IPS DF 6.9 (cell line): ENCODE data around the gene SMPX.

Experiments used
- DNase-seq: peaks from one replicate; pipeline ENCODE4 v3.0.0-alpha.2; 2013; ENCODE audit warnings: low read depth, low spot score
- H3K27ac ChIP-seq: one replicate; pipeline ENCODE4 v1.5.1; 2013; ENCODE audit warnings: low read length, control low read depth
- H3K27me3 ChIP-seq: 2 replicates; pipeline ENCODE4 v1.6.1; 2013; ENCODE audit warnings: mild to moderate bottlenecking, low read length; ENCODE audit not compliant: control insufficient read depth, insufficient read depth
- H3K36me3 ChIP-seq: 2 replicates; pipeline ENCODE4 v1.6.1; 2013; ENCODE audit warnings: low read length; ENCODE audit not compliant: control insufficient read depth, insufficient read depth
- H3K4me1 ChIP-seq: 2 replicates; pipeline ENCODE4 v1.6.1; 2013; ENCODE audit warnings: low read length; ENCODE audit not compliant: control insufficient read depth, insufficient read depth
- H3K4me3 ChIP-seq: 2 replicates; pipeline ENCODE4 v1.5.1; 2013; ENCODE audit warnings: mild to moderate bottlenecking, low read length
- H3K9me3 ChIP-seq: 2 replicates; pipeline ENCODE4 v1.6.1; 2013; ENCODE audit warnings: low read length, inconsistent platforms; ENCODE audit not compliant: control insufficient read depth, insufficient read depth
- WGBS: extraction: QIAGEN DNeasy Blood & Tissue Kit; methylation state at CpG from one replicate; pipeline ENCODE4 v1.1.7; 2013; ENCODE audit warnings: mixed read lengths, missing lambda C conversion rate; ENCODE audit not compliant: insufficient read length, insufficient coverage; 5-methylcytosine and 5-hydroxymethylcytosine counted together

The SMPX gene

GRCh38 chrX:21757960-21758359, at the start of gene SMPX:
Gene SMPX (minus strand): TSS chrX:21758116. CDS start chrX:21754290, 3,826 bp downstream.
- WGBS, result no CpG with 5 or more reads among the region's 12 CpGs
- Histone ChIP-seq H3K9me3 (no peaks in the 10 kb centered on the region), H3K4me3 (no peak within 1 kb of the TSS), H3K36me3 (no peaks in the 10 kb centered on the region), H3K27ac (no peak within 1 kb of the TSS), H3K4me1 (no peaks in the 10 kb centered on the region), H3K27me3 (no peaks in the 10 kb centered on the region)
- DNase-seq, result no peak

GRCh38 chrX:21806691-21807090, 48.8 kb upstream of the SMPX start:
- Histone ChIP-seq H3K27ac (no peak overlapping the region), H3K27me3 (no peaks in the 10 kb centered on the region), H3K36me3 (no peaks in the 10 kb centered on the region), H3K9me3 (no peaks in the 10 kb centered on the region), H3K4me1 (no peaks in the 10 kb centered on the region), H3K4me3 (no peak overlapping the region)
- no peak for DNase-seq

- no peaks in the 10 kb centered on the region for H3K9me3 ChIP-seq
- no peaks in the 10 kb centered on the region for H3K27me3 ChIP-seq
- no peaks in the 10 kb centered on the region for H3K4me1 ChIP-seq
- no peak overlapping the region for H3K4me3 ChIP-seq
- DNase-seq, result no peak
- H3K36me3 ChIP-seq, result no peaks in the 10 kb centered on the region
- H3K27ac ChIP-seq, result no peak overlapping the region
Measured at GRCh38 chrX:21802839-21803238, 44.9 kb upstream of the SMPX start.

GRCh38 chrX:21802054-21802670, 44.2 kb upstream of the SMPX start:
- H3K4me1 ChIP-seq, result no peaks in the 10 kb centered on the region
- no peaks in the 10 kb centered on the region for H3K36me3 ChIP-seq
- H3K9me3 ChIP-seq, result no peaks in the 10 kb centered on the region
- WGBS, result no CpG with 5 or more reads among the region's 7 CpGs
- no peak overlapping the region for H3K4me3 ChIP-seq
- H3K27me3 ChIP-seq, result no peaks in the 10 kb centered on the region
- H3K27ac ChIP-seq, result no peak overlapping the region
- DNase-seq, result no peak

- no peaks in the 10 kb centered on the region for H3K36me3 ChIP-seq
- no CpG with 5 or more reads among the region's 1 CpG for whole genome bisulfite sequencing
- no peak for DNase-seq
Measured at GRCh38 chrX:21800344-21800770, 42.4 kb upstream of the SMPX start.

GRCh38 chrX:21799767-21800166, 41.9 kb upstream of the SMPX start:
- no peaks in the 10 kb centered on the region for H3K4me1 ChIP-seq
- no peaks in the 10 kb centered on the region for H3K36me3 ChIP-seq
- no peak overlapping the region for H3K27ac ChIP-seq
- no peak for DNase-seq
- H3K9me3 ChIP-seq, result no peaks in the 10 kb centered on the region
- H3K27me3 ChIP-seq, result no peaks in the 10 kb centered on the region
- WGBS, result no CpG with 5 or more reads among the region's 6 CpGs
- H3K4me3 ChIP-seq, result no peak overlapping the region

More at GRCh38 chrX:21800344-21800770, 42.4 kb upstream of the SMPX start:
- no peaks in the 10 kb centered on the region for H3K4me1 ChIP-seq
- H3K27me3 ChIP-seq, result no peaks in the 10 kb centered on the region
- H3K9me3 ChIP-seq, result no peaks in the 10 kb centered on the region
- H3K27ac ChIP-seq, result no peak overlapping the region
- no peak overlapping the region for H3K4me3 ChIP-seq

- Histone ChIP-seq H3K9me3 (no peaks in the 10 kb centered on the region), H3K4me1 (no peaks in the 10 kb centered on the region), H3K4me3 (no peak overlapping the region), H3K27me3 (no peaks in the 10 kb centered on the region), H3K27ac (no peak overlapping the region), H3K36me3 (no peaks in the 10 kb centered on the region)
- DNase-seq, result no peak
- WGBS, result no CpG with 5 or more reads among the region's 6 CpGs
Measured at GRCh38 chrX:21798677-21799219, 40.8 kb upstream of the SMPX start.

GRCh38 chrX:21781976-21782375, 24.1 kb upstream of the SMPX start:
- Histone ChIP-seq H3K27ac (no peak overlapping the region), H3K27me3 (no peaks in the 10 kb centered on the region), H3K4me1 (no peaks in the 10 kb centered on the region), H3K4me3 (no peak overlapping the region), H3K36me3 (no peaks in the 10 kb centered on the region), H3K9me3 (no peaks in the 10 kb centered on the region)
- no CpG with 5 or more reads among the region's 1 CpG for WGBS
- no peak for DNase-seq

- H3K4me3 ChIP-seq, result no peak overlapping the region
- no peaks in the 10 kb centered on the region for H3K9me3 ChIP-seq
- no peak for DNase-seq
- H3K27me3 ChIP-seq, result no peaks in the 10 kb centered on the region
- no peak overlapping the region for H3K27ac ChIP-seq
- H3K4me1 ChIP-seq, result no peaks in the 10 kb centered on the region
- no CpG with 5 or more reads among the region's 1 CpG for WGBS
- no peaks in the 10 kb centered on the region for H3K36me3 ChIP-seq
Measured at GRCh38 chrX:21781525-21781924, 23.6 kb upstream of the SMPX start.

GRCh38 chrX:21779095-21779494, 21.2 kb upstream of the SMPX start:
- no peaks in the 10 kb centered on the region for H3K36me3 ChIP-seq
- H3K27me3 ChIP-seq, result no peaks in the 10 kb centered on the region
- H3K4me1 ChIP-seq, result no peaks in the 10 kb centered on the region
- H3K4me3 ChIP-seq, result no peak overlapping the region
- H3K27ac ChIP-seq, result no peak overlapping the region
- H3K9me3 ChIP-seq, result no peaks in the 10 kb centered on the region
- DNase-seq, result no peak
- WGBS, result no CpG with 5 or more reads among the region's 3 CpGs

- Histone ChIP-seq H3K4me3 (no peak overlapping the region), H3K9me3 (no peaks in the 10 kb centered on the region), H3K4me1 (no peaks in the 10 kb centered on the region), H3K36me3 (no peaks in the 10 kb centered on the region), H3K27ac (no peak overlapping the region), H3K27me3 (no peaks in the 10 kb centered on the region)
- no peak for DNase-seq
- WGBS, result no CpG with 5 or more reads among the region's 1 CpG
Measured at GRCh38 chrX:21778236-21778635, 20.3 kb upstream of the SMPX start.
